Heart right ventricle (tissue), 16 donors: Measurements from ENCODE around the gene PIK3C3. TPM values are rescaled to one million over a fixed set of nuclear protein-coding genes. Genes with fewer than 3 reads are reported as not detected.

Source experiments
- ATAC-seq, 8 donors: fragments of 200-7000 bp; cut with Tn5 transposase; one replicate each; pipeline ENCODE4 v1.9.1; 2020; ENCODE audit warnings: mild to moderate bottlenecking in 8 of 8, moderate library complexity in 8 of 8, moderate number of reproducible peaks in 1 of 8
- DNase-seq, 2 donors: peaks; one replicate each; pipeline ENCODE4 v3.0.0-alpha.2; 2020
- H3K27ac ChIP-seq, 10 donors: fragments of 200-600 bp; sonication (generic) in 2 of 10; one replicate each; pipeline versions ENCODE4 v1.5.0 to v1.8.0; 2020 to 2022; ENCODE audit warnings: mild to moderate bottlenecking in 3 of 10
- H3K27me3 ChIP-seq, 7 donors: fragments of 200-600 bp; one replicate each; pipeline ENCODE4 v1.8.0; 2021 to 2022; ENCODE audit warnings: mild to moderate bottlenecking in 2 of 7
- H3K36me3 ChIP-seq, 9 donors: fragments of 200-600 bp; sonication (generic) in 1 of 9; one replicate each; pipeline versions ENCODE4 v1.5.0 to v1.8.0; 2020 to 2022; ENCODE audit warnings: mild to moderate bottlenecking in 2 of 9
- H3K4me1 ChIP-seq, 9 donors: fragments of 200-600 bp; sonication (generic) in 1 of 9; one replicate each; pipeline versions ENCODE4 v1.5.0 to v1.8.0; 2020 to 2022; ENCODE audit warnings: mild to moderate bottlenecking in 4 of 9
- H3K4me3 ChIP-seq, 10 donors: fragments of 200-600 bp; sonication (generic) in 2 of 10; one replicate each; pipeline versions ENCODE4 v1.5.0 to v1.8.0; 2020 to 2022; ENCODE audit warnings: mild to moderate bottlenecking in 7 of 10, moderate library complexity in 2 of 10
- H3K9me3 ChIP-seq, 11 donors: fragments of 200-600 bp in 10 of 11; sonication (generic) in 2 of 11; one replicate each; pipeline versions ENCODE4 v1.5.0 to v1.8.0; 2013 to 2022; ENCODE audit warnings: mild to moderate bottlenecking in 2 of 11, control low read depth in 1 of 11, moderate library complexity in 1 of 11
- CTCF ChIP-seq, 9 donors: fragments of 200-600 bp; sonication (generic) in 2 of 9; IDR thresholded peaks; one replicate each; pipeline versions ENCODE4 v1.5.0 to v1.8.0; 2021 to 2022; ENCODE audit warnings: antibody characterized with exemption in 9 of 9, mild to moderate bottlenecking in 5 of 9, moderate library complexity in 1 of 9
- WGBS, 2 donors: extraction: QIAGEN DNeasy Blood & Tissue Kit; methylation state at CpG; one replicate each; pipeline ENCODE4 v1.1.7; 2013; ENCODE audit warnings: inconsistent platforms in 1 of 2; 5-methylcytosine and 5-hydroxymethylcytosine counted together
- intact Hi-C, 10 donors: fragments of 100-400 bp; cut with DNase I; formaldehyde crosslinking; loops; one replicate each; pipeline versions ENCODE4 v1.11.1 to v1.14.2; 2022
- polyA plus RNA-seq, 2 donors: library from polyadenylated mRNA; stranded (reverse); fragments of 200-250 nt; gene quantifications; one replicate each; pipeline ENCODE4 v1.2.3, GENCODE V29; 2013
- total RNA-seq, 10 donors: library from RNA; stranded (reverse); fragmentation: NEBNext Ultra II Directional in 3 of 10; extraction: Animal tissue kit (Norgen Biotek cat#: 25700) in 3 of 10; gene quantifications; one replicate each; pipeline versions ENCODE4 v1.2.1 to v1.2.4, GENCODE V29; 2021 to 2023
- donor health status: Arrhythmogenic right ventricular cardiomyopathy.
- donor health status: ischemic (EF 13 %, LVEDD 7.1; RV severe dilation, severe dysfunction).
- donor health status: healthy with polysubstance abuse.
- donor health status: DM: no; HTN: yes; CAD: no.
- donor health status: DM: no; HTN: no; CAD: no.
- donor health status: ischemic (EF 25% LVEDD 6.9; RV normal size, moderate dysfunction).
- donor health status: ischemic (EF 25% LVEDD 5.7; RV mildly dilated, moderate dysfunction).
- donor health status: healthy.
- donor health status: DM: yes; HTN: yes; CAD: no.
- donor health status: Ischemic cardiomyopathy.
- donor health status: ischemic (EF 35%, LVEDD 5.7; RV mildly dilated, moderate dysfunction).
- donor health status: nonischemic (EF 11% LVEDD 7.7; RV severe dilation, severe dysfunction).
- donor health status: DM: yes; HTN: yes; CAD: no.
- donor health status: PGD.
- donor health status: ischemic (EF 29% LVEDD 5.4; RV normal size, mild dysfunction).
- donor health status: nonischemic (EF 23%, LVEDD 6.1; RV moderate dilation, normal function).

PIK3C3 gene
- total and polyA plus RNA-seq, 12 donors, result 20.8 to 41.4 (median 30.9) TPM

- no peak for TF ChIP-seq CTCF (IDR thresholded peaks at IDR 0.05)
- Histone ChIP-seq H3K27ac (no peak overlapping the region), H3K9me3 (no peaks in the 10 kb centered on the region), H3K36me3 (peaks cover 0 to 90% (median 30%) of the 10 kb centered on the region in 9 donors), H3K27me3 (no peaks in the 10 kb centered on the region), H3K4me1 (no peaks in the 10 kb centered on the region), H3K4me3 (no peak overlapping the region)
- ATAC-seq, result no peak
- no peak for DNase-seq
- intact Hi-C loops, result no loop called here
- 90% methylated on average over 3 of the region's 3 CpGs for WGBS, 2 donors
These were observed 119.7 kb downstream of the PIK3C3 start for GRCh38 chr18:42074704-42075103.

- DNase-seq (no peak), ATAC-seq (no peak)
- no peaks in the 10 kb centered on the region for H3K4me1 ChIP-seq
- no peak overlapping the region for H3K27ac ChIP-seq
- H3K27me3 ChIP-seq, result no peaks in the 10 kb centered on the region
- H3K4me3 ChIP-seq, result no peak overlapping the region
- 81 to 87% methylated on average over 2 of the region's 2 CpGs for WGBS, 2 donors
- peaks cover 0 to 88% (median 23%) of the 10 kb centered on the region in 9 donors for H3K36me3 ChIP-seq
- H3K9me3 ChIP-seq, result no peaks in the 10 kb centered on the region
- TF ChIP-seq CTCF (IDR thresholded peaks at IDR 0.05), result no peak
- intact Hi-C loops, result no loop called here
These were observed 123.7 kb downstream of the PIK3C3 start for GRCh38 chr18:42078711-42079110.

- H3K4me1 ChIP-seq, result no peaks in the 10 kb centered on the region
- no peak overlapping the region for H3K27ac ChIP-seq
- H3K36me3 ChIP-seq, result peaks cover 0 to 80% (median 18%) of the 10 kb centered on the region in 9 donors
- intact Hi-C loops, result no loop called here
- 85 to 86% methylated on average over 3 of the region's 3 CpGs for WGBS, 2 donors
- no peaks in the 10 kb centered on the region for H3K9me3 ChIP-seq
- DNase-seq (no peak), ATAC-seq (no peak)
- TF ChIP-seq CTCF (IDR thresholded peaks at IDR 0.05), result no peak
- no peaks in the 10 kb centered on the region for H3K27me3 ChIP-seq
- no peak overlapping the region for H3K4me3 ChIP-seq
These were observed 125.3 kb downstream of the PIK3C3 start for GRCh38 chr18:42080340-42080739.

- H3K9me3 ChIP-seq, result no peaks in the 10 kb centered on the region
- H3K27me3 ChIP-seq, result no peaks in the 10 kb centered on the region
- 95% methylated on average over 4 of the region's 4 CpGs for WGBS, 2 donors
- peaks cover 0 to 64% (median 12%) of the 10 kb centered on the region in 9 donors for H3K36me3 ChIP-seq
- ATAC-seq (no peak), DNase-seq (no peak)
- no peak overlapping the region for H3K27ac ChIP-seq
- no peak overlapping the region for H3K4me3 ChIP-seq
- H3K4me1 ChIP-seq, result no peaks in the 10 kb centered on the region
- intact Hi-C loops, result no loop called here
- TF ChIP-seq CTCF (IDR thresholded peaks at IDR 0.05), result no peak
These were observed 127.6 kb downstream of the PIK3C3 start for GRCh38 chr18:42082415-42083234.
